HepG2 (cell line): ENCODE data around the gene CSNK1D. TPM values are rescaled to one million over a fixed set of nuclear protein-coding genes. Genes with fewer than 3 reads are reported as not detected.
A peak's percentile ranks its signal among the peaks of the same experiment; 100 is the strongest.

ENCODE experiments used
- ELF1 ChIP-seq: sonication (generic); formaldehyde crosslinking; IDR thresholded peaks from 2 replicates; pipeline ENCODE4 v1.4.0; 2020; ENCODE audit warnings: missing genetic modification reagents
- FLYWCH1 ChIP-seq: sonication (generic); formaldehyde crosslinking; IDR thresholded peaks from 2 replicates; pipeline ENCODE4 v1.8.1; 2023; ENCODE audit warnings: mild to moderate bottlenecking, missing genetic modification reagents
- GATAD2A ChIP-seq: IDR thresholded peaks from 2 replicates; pipeline ENCODE4 v1.6.1; 2016
- HMG20A ChIP-seq: IDR thresholded peaks from 2 replicates; pipeline ENCODE4 v1.6.1; 2016; ENCODE audit warnings: borderline replicate concordance
- KDM2A ChIP-seq: sonication (generic); formaldehyde crosslinking; IDR thresholded peaks from 2 replicates; pipeline ENCODE4 v1.4.0; 2020; ENCODE audit warnings: low read depth, missing genetic modification reagents, borderline replicate concordance
- NFE2L2 ChIP-seq: fragments of 150-350 bp; IDR thresholded peaks from 2 replicates; pipeline ENCODE4 v1.6.1; 2014; ENCODE audit warnings: low read length
- PHB2 ChIP-seq: fragments of 450-650 bp; IDR thresholded peaks from 2 replicates; pipeline ENCODE4 v1.6.1; 2018; ENCODE audit not compliant: partially characterized antibody
- PRPF4 ChIP-seq: fragments of 200-400 bp; formaldehyde crosslinking; IDR thresholded peaks from 2 replicates; pipeline ENCODE4 v1.6.1; 2016; ENCODE audit warnings: low read length, low read depth; ENCODE audit not compliant: poor library complexity, severe bottlenecking
- REST ChIP-seq, 2 experiments: IDR thresholded peaks; 2 replicates each; pipeline ENCODE4 v1.6.1; 2011 to 2012; ENCODE audit warnings: low read length in 2 of 2, borderline replicate concordance in 1 of 2, low read depth in 1 of 2, mild to moderate bottlenecking in 1 of 2, moderate library complexity in 1 of 2
- RNF219 ChIP-seq: sonication (generic); formaldehyde crosslinking; IDR thresholded peaks from 2 replicates; pipeline ENCODE4 v1.5.0; 2020; ENCODE audit warnings: mild to moderate bottlenecking, missing genetic modification reagents
- RXRB ChIP-seq: IDR thresholded peaks from 2 replicates; pipeline ENCODE4 v1.6.1; 2016; ENCODE audit warnings: borderline replicate concordance, missing genetic modification reagents, missing compliant biosample characterization
- ZNF142 ChIP-seq: sonication (generic); formaldehyde crosslinking; IDR thresholded peaks from 2 replicates; pipeline ENCODE4 v1.4.0; 2020; ENCODE audit warnings: missing genetic modification reagents
- ZNF572 ChIP-seq: sonication (generic); formaldehyde crosslinking; IDR thresholded peaks from 2 replicates; pipeline ENCODE4 v1.5.1; 2020; ENCODE audit warnings: mild to moderate bottlenecking, missing genetic modification reagents
- ZNF709 ChIP-seq: sonication (generic); formaldehyde crosslinking; IDR thresholded peaks from 2 replicates; pipeline ENCODE4 v1.5.0; 2020; ENCODE audit warnings: mild to moderate bottlenecking, missing genetic modification reagents
- ZNF773 ChIP-seq: sonication (generic); formaldehyde crosslinking; IDR thresholded peaks from 2 replicates; pipeline ENCODE4 v1.4.0; 2020; ENCODE audit warnings: missing genetic modification reagents, borderline replicate concordance
- ZNF788 ChIP-seq: sonication (generic); formaldehyde crosslinking; IDR thresholded peaks from 2 replicates; pipeline ENCODE4 v1.5.0; 2020; ENCODE audit warnings: mild to moderate bottlenecking, missing genetic modification reagents, borderline replicate concordance
- ZNF883 ChIP-seq: sonication (generic); formaldehyde crosslinking; IDR thresholded peaks from 2 replicates; pipeline ENCODE4 v1.5.1; 2020; ENCODE audit warnings: mild to moderate bottlenecking, missing genetic modification reagents; ENCODE audit errors: not compliant biosample characterization
- polyA plus RNA-seq, 8 experiments: library from polyadenylated mRNA; depleted of rRNA in 3 of 8; stranded (reverse) in 7 of 8; unstranded in 1 of 8; fragments of >200 nt; fragmentation: Illumina TruSeq in 4 of 8; extraction: Trizol in 4 of 8; gene quantifications; 2 replicates each; pipeline versions ENCODE4 v1.2.1 to v1.2.3, GENCODE V29; 2011 to 2016; ENCODE audit warnings: low read depth in 4 of 8, missing spikeins in 1 of 8, mixed read lengths in 1 of 8; ENCODE audit not compliant: insufficient read depth in 1 of 8
- total RNA-seq, 5 experiments: library from RNA; depleted of rRNA; stranded (reverse); fragments of >200 nt; fragmentation: Illumina TruSeq; extraction: Trizol; gene quantifications; 2 replicates each; pipeline ENCODE4 v1.2.3, GENCODE V29; 2016; ENCODE audit warnings: low read depth in 1 of 5

Gene CSNK1D
- total and polyA plus RNA-seq, 2 of the 13 experiments (the other 11 are each of a cell fraction or from before 2014, with no cell fraction given) = 31.5 to 128 TPM

GRCh38 chr17:82225368-82226029 lies 48.0 kb downstream of the CSNK1D start (continued):
- TF ChIP-seq ZNF142 (CRISPR knock-in tag) (no peak), RXRB (CRISPR knock-in tag) (0 out of 2 replicates have a peak, but pooled peaks have one; percentile 43), ZNF883 (CRISPR knock-in tag) (peak; percentile 66), FLYWCH1 (CRISPR knock-in tag) (no peak), ELF1 (no peak), RNF219 (CRISPR knock-in tag) (no peak), HMG20A (CRISPR knock-in tag) (no peak; the same call in 1 of the 2 replicates), PRPF4 (no peak), KDM2A (CRISPR knock-in tag) (peak; percentile 54; the same call in 1 of the 2 replicates), NFE2L2 (no peak; the same call in 1 of the 2 replicates), ZNF572 (CRISPR knock-in tag) (0 out of 2 replicates have a peak, but pooled peaks have one; percentile 38), REST (IDR thresholded peaks at IDR 0.05; ENCODE audit: borderline replicate concordance in 1 of 2, low read depth in 1 of 2, low read length in 2 of 2) (no peak), ZNF709 (CRISPR knock-in tag) (no peak), PHB2 (no peak), ZNF773 (no peak), ZNF788 (CRISPR knock-in tag) (peak; percentile 45; the same call in 1 of the 2 replicates), GATAD2A (CRISPR knock-in tag) (peak; percentile 45; the same call in 1 of the 2 replicates)
